HCT116 (cell line): ENCODE measurements around the gene MROH7.

Experiments
- CTCF ChIP-seq, 3 experiments: fragments of 200-600 bp in 1 of 3; sonication (generic) in 1 of 3; IDR thresholded peaks in 2 of 3; conservative IDR thresholded peaks in 1 of 3; 2 replicates each; pipeline ENCODE4 v1.5.1; 2012 to 2017; ENCODE audit warnings: low read depth in 2 of 3, low read length in 2 of 3, antibody characterized with exemption in 1 of 3, borderline replicate concordance in 1 of 3, control low read depth in 1 of 3, mild to moderate bottlenecking in 1 of 3, mixed read lengths in 1 of 3, mixed run types in 1 of 3, moderate library complexity in 1 of 3; ENCODE audit not compliant: insufficient read depth in 1 of 3
- FOSL1 ChIP-seq: IDR thresholded peaks from 2 replicates; pipeline ENCODE4 v1.6.1; 2012; ENCODE audit warnings: low read depth
- POLR2A ChIP-seq: IDR thresholded peaks from 2 replicates; pipeline ENCODE4 v1.7.0; 2011; ENCODE audit warnings: borderline replicate concordance; ENCODE audit not compliant: insufficient read depth, insufficient read length; ENCODE audit errors: extremely low read depth
- SIN3A ChIP-seq: IDR thresholded peaks from 2 replicates; pipeline ENCODE4 v1.6.1; 2012; ENCODE audit warnings: low read depth
- SRF ChIP-seq: IDR thresholded peaks from 2 replicates; pipeline ENCODE4 v1.6.1; 2012; ENCODE audit warnings: low read depth
- ZFX ChIP-seq: fragments of 450-650 bp; IDR thresholded peaks from 2 replicates; pipeline ENCODE4 v1.6.1; 2017
- ZNF274 ChIP-seq: fragments of 200-500 bp; sonication (Bioruptor generic); IDR thresholded peaks from 2 replicates; pipeline ENCODE4 v1.6.1; 2014; ENCODE audit warnings: mild to moderate bottlenecking, low read depth, low read length, inconsistent platforms

- TF ChIP-seq SRF (no peak), CTCF (IDR thresholded peaks at IDR 0.05 in 2 of 3, conservative IDR thresholded peaks at IDR 0.05 in 1 of 3; ENCODE audit: borderline replicate concordance in 1 of 3, insufficient read depth in 1 of 3, low read depth in 2 of 3, low read length in 2 of 3) (no peak), POLR2A (no peak), FOSL1 (no peak), ZFX (no peak), SIN3A (no peak), ZNF274 (no peak)
Measured at GRCh38 chr1:54663725-54664124, 22.1 kb downstream of the MROH7 start.
